Osteocyte (in vitro differentiated cells): ENCODE measurements around the gene ITPR1. TPM values are rescaled to one million over a fixed set of nuclear protein-coding genes. Genes with fewer than 3 reads are reported as not detected.

ENCODE experiments used
- DNase-seq: peaks from one replicate; pipeline ENCODE4 v3.0.0; 2021; ENCODE audit warnings: mixed read lengths; ENCODE audit not compliant: unreplicated experiment; ENCODE audit errors: extremely low spot score
- H3K27ac Mint-ChIP-seq: one replicate; pipeline ENCODE4 v1.8.0; 2021; ENCODE audit warnings: mild to moderate bottlenecking, mixed read lengths; ENCODE audit not compliant: unreplicated experiment
- H3K27me3 Mint-ChIP-seq: one replicate; pipeline ENCODE4 v1.8.0; 2021; ENCODE audit warnings: mixed read lengths; ENCODE audit not compliant: unreplicated experiment
- H3K36me3 Mint-ChIP-seq: one replicate; pipeline ENCODE4 v1.8.0; 2021; ENCODE audit warnings: mixed read lengths; ENCODE audit not compliant: unreplicated experiment
- H3K4me1 Mint-ChIP-seq: one replicate; pipeline ENCODE4 v1.8.0; 2021; ENCODE audit warnings: mixed read lengths; ENCODE audit not compliant: unreplicated experiment
- H3K4me3 Mint-ChIP-seq: one replicate; pipeline ENCODE4 v1.8.0; 2021; ENCODE audit warnings: mild to moderate bottlenecking, moderate library complexity, mixed read lengths; ENCODE audit not compliant: unreplicated experiment
- H3K9me3 Mint-ChIP-seq: one replicate; pipeline ENCODE4 v1.8.0; 2021; ENCODE audit warnings: mixed read lengths; ENCODE audit not compliant: unreplicated experiment
- CTCF ChIP-seq: fragments of 200-600 bp; sonication (generic); IDR thresholded peaks from 2 replicates; pipeline ENCODE4 v1.5.0; 2021; ENCODE audit warnings: antibody characterized with exemption, mild to moderate bottlenecking, moderate library complexity
- total RNA-seq: library from RNA; stranded (reverse); gene quantifications from 2 replicates; pipeline ENCODE4 v1.2.1, GENCODE V29; 2021

Gene ITPR1
- total RNA-seq, 1 donor from 2014 or later: 34.3 TPM

GRCh38 chr3:4580346-4581123, 87.4 kb downstream of the ITPR1 start:
- no peak overlapping the region for H3K27ac Mint-ChIP-seq
- no peaks in the 10 kb centered on the region for H3K9me3 Mint-ChIP-seq

GRCh38 chr3:4581124-4581424, 87.9 kb downstream of the ITPR1 start:
- TF ChIP-seq CTCF: no peak
- Mint-ChIP-seq H3K27ac (no peak overlapping the region), H3K4me3 (no peak overlapping the region), H3K9me3 (no peaks in the 10 kb centered on the region), H3K36me3 (no peaks in the 10 kb centered on the region), H3K4me1 (peaks cover 40% of the 10 kb centered on the region), H3K27me3 (no peaks in the 10 kb centered on the region)
- no peak for DNase-seq

More at GRCh38 chr3:4580346-4581123, 87.4 kb downstream of the ITPR1 start:
- TF ChIP-seq CTCF: no peak
- Mint-ChIP-seq H3K27me3 (no peaks in the 10 kb centered on the region), H3K4me3 (no peak overlapping the region), H3K36me3 (no peaks in the 10 kb centered on the region), H3K4me1 (peaks cover 40% of the 10 kb centered on the region)
- no peak for DNase-seq

GRCh38 chr3:4581498-4581897, 88.3 kb downstream of the ITPR1 start:
- no peak for TF ChIP-seq CTCF
- Mint-ChIP-seq H3K36me3 (no peaks in the 10 kb centered on the region), H3K9me3 (no peaks in the 10 kb centered on the region), H3K4me3 (no peak overlapping the region), H3K27ac (no peak overlapping the region), H3K4me1 (peaks cover 40% of the 10 kb centered on the region), H3K27me3 (no peaks in the 10 kb centered on the region)
- DNase-seq: no peak

- no peak for DNase-seq
- H3K9me3 Mint-ChIP-seq: no peaks in the 10 kb centered on the region
- H3K27me3 Mint-ChIP-seq: no peaks in the 10 kb centered on the region
- H3K27ac Mint-ChIP-seq: peak overlapping the region; percentile 93
- no peaks in the 10 kb centered on the region for H3K36me3 Mint-ChIP-seq
- H3K4me3 Mint-ChIP-seq: no peak overlapping the region
- TF ChIP-seq CTCF: no peak
- peaks cover 40% of the 10 kb centered on the region for H3K4me1 Mint-ChIP-seq
These were observed 88.9 kb downstream of the ITPR1 start for GRCh38 chr3:4581920-4582611.

- Mint-ChIP-seq H3K9me3 (no peaks in the 10 kb centered on the region), H3K27me3 (no peaks in the 10 kb centered on the region), H3K4me3 (peak overlapping the region; percentile 16), H3K36me3 (no peaks in the 10 kb centered on the region), H3K27ac (peak overlapping the region; percentile 93), H3K4me1 (peaks cover 40% of the 10 kb centered on the region)
- DNase-seq: no peak
- no peak for TF ChIP-seq CTCF
These were observed 89.5 kb downstream of the ITPR1 start for GRCh38 chr3:4582624-4583023.
